D721Med (cell line): ENCODE data around the gene SH3GL2.
"Not testable (repeated sequence)": the region's sequence is repeated elsewhere in the genome, so short reads cannot be mapped to it uniquely, and the experiment has no call there.

ENCODE experiments used
- DNase-seq: peaks from one replicate; pipeline ENCODE4 v3.0.0; 2011; ENCODE audit warnings: low spot score; ENCODE audit not compliant: insufficient read length
- FAIRE-seq: peaks from 2 replicates; lab custom pipeline; 2011; peaks lifted over from hg19 to GRCh38; lab: Jason Lieb, UNC
- TF ChIP-seq, protein P1 (sequence below): IDR thresholded peaks from 2 replicates; pipeline ENCODE4 v1.5.1; 2012; ENCODE audit warnings: mild to moderate bottlenecking, control low read depth; ENCODE audit not compliant: insufficient read depth; ENCODE audit errors: missing control alignments

SH3GL2 gene

GRCh38 chr9:17750269-17750668 is 171.4 kb downstream of the SH3GL2 start:
- FAIRE-seq (no peak), DNase-seq (no peak)
- TF ChIP-seq, protein P1, sequence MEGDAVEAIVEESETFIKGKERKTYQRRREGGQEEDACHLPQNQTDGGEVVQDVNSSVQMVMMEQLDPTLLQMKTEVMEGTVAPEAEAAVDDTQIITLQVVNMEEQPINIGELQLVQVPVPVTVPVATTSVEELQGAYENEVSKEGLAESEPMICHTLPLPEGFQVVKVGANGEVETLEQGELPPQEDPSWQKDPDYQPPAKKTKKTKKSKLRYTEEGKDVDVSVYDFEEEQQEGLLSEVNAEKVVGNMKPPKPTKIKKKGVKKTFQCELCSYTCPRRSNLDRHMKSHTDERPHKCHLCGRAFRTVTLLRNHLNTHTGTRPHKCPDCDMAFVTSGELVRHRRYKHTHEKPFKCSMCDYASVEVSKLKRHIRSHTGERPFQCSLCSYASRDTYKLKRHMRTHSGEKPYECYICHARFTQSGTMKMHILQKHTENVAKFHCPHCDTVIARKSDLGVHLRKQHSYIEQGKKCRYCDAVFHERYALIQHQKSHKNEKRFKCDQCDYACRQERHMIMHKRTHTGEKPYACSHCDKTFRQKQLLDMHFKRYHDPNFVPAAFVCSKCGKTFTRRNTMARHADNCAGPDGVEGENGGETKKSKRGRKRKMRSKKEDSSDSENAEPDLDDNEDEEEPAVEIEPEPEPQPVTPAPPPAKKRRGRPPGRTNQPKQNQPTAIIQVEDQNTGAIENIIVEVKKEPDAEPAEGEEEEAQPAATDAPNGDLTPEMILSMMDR, result no peak

GRCh38 chr9:17751486-17751885 is 172.6 kb downstream of the SH3GL2 start:
- DNase-seq (no peak), FAIRE-seq (no peak)
- TF ChIP-seq, protein P1, result no peak

DNA sequence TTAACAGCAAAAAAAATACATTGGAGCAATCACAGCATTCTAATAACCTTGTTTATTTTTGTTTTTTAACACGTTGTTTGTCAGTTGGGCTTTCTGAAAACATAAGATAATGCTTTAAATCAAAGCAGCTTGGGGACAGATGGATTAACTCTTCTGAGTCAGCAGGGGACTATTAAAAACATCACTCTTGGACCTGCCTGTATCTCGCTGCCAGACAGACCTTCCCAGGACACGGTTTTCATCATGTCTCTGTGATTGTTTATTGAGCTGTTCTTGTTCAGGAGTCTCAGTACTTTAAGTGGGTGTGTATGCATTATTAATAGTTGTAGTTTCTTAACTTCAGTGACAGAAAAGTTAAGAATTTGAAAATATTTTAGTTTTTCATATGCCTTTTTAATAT is 173.2 kb downstream of the SH3GL2 start:
- TF ChIP-seq, protein P1, result no peak
- FAIRE-seq, result peak; percentile 91
- DNase-seq, result no peak

DNA sequence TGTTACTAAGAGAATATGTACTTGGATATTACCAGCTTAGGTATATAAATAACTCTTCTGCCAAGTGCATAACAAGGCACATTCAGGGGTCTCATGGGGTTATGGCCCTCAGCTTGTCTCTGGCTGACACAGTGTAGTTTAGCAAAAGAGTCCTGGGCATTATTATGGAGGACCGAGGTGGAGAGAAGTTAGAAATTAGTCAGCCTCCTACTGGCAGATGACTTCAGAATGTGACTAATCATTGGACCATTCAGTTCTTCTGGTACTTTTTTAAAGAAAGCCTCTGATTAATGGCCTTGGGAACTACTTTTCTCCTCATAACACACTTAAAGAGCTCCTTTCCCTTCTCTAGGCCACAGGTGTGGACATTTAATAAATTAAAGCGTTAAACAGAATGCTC is 178.9 kb downstream of the SH3GL2 start:
- FAIRE-seq (no peak), DNase-seq (no peak)
- TF ChIP-seq, protein P1, result no peak

DNA sequence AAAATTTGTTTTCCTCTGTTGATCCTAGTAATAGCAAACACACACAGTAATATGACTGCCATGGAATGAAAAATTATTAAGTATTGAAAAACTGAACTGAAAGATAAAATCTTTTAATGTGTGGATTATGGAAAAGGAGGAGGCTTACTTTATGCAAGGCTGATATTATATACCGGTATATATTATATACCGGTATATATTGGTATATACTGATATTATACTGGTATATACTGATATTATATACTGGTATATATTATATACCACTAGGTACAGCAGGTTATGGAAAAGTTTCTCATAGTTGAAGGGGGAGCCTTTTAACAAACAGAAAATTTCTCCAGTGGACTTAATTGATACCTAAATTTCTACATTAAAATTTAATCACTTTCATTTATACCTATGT is 181.4 kb downstream of the SH3GL2 start:
- DNase-seq, result no peak
- FAIRE-seq, result no peak
- TF ChIP-seq, protein P1, result no peak

- no peak for DNase-seq
- TF ChIP-seq, protein P1, result no peak
Measured at GRCh38 chr9:17761984-17762676, 183.3 kb downstream of the SH3GL2 start.

GRCh38 chr9:17764306-17764705 is 185.4 kb downstream of the SH3GL2 start:
- FAIRE-seq (no peak), DNase-seq (no peak)
- TF ChIP-seq, protein P1, result no peak

More at GRCh38 chr9:17761984-17762676, 183.3 kb downstream of the SH3GL2 start:
- no peak for FAIRE-seq

DNA sequence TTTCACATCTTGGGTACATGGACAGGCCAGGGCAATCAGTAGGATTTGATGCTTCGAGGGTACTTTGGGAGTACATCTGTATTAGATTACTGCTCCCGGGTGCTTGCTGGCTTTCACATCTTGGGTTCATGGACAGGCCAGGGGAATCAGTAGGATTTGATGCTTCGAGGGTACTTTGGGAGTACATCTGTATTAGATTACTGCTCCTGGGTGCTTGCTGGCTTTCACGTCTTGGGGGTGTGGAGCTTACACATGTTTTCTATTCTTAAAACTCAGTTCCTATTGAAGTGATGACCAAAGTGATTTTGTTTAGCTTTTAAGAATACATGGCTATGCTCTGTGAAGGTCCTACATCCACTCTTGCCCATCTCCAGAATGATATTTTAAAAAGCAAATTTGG is 186.3 kb downstream of the SH3GL2 start:
- not testable (repeated sequence) for DNase-seq, FAIRE-seq
